ENCODE data around the gene ASMTL. TPM values are rescaled to one million over a fixed set of nuclear protein-coding genes. Genes with fewer than 3 reads are reported as not detected.

Gene ASMTL
- total RNA-seq, 6 experiments from 2014 or later = 26.8 to 35.1 (median 32.8) TPM

- peaks cover 56% of the 10 kb centered on the region for H3K36me3 Mint-ChIP-seq (ENCODE audit: low read depth)
- TF ChIP-seq, protein P1, sequence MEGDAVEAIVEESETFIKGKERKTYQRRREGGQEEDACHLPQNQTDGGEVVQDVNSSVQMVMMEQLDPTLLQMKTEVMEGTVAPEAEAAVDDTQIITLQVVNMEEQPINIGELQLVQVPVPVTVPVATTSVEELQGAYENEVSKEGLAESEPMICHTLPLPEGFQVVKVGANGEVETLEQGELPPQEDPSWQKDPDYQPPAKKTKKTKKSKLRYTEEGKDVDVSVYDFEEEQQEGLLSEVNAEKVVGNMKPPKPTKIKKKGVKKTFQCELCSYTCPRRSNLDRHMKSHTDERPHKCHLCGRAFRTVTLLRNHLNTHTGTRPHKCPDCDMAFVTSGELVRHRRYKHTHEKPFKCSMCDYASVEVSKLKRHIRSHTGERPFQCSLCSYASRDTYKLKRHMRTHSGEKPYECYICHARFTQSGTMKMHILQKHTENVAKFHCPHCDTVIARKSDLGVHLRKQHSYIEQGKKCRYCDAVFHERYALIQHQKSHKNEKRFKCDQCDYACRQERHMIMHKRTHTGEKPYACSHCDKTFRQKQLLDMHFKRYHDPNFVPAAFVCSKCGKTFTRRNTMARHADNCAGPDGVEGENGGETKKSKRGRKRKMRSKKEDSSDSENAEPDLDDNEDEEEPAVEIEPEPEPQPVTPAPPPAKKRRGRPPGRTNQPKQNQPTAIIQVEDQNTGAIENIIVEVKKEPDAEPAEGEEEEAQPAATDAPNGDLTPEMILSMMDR (IDR thresholded peaks at IDR 0.05) = no peak
- no peak overlapping the region for H3K27ac Mint-ChIP-seq
- no peaks in the 10 kb centered on the region for H3K4me1 Mint-ChIP-seq (ENCODE audit: low read depth)
- H3K27me3 Mint-ChIP-seq (ENCODE audit: insufficient read depth) = peaks cover 7% of the 10 kb centered on the region
- H3K4me3 Mint-ChIP-seq = no peak overlapping the region
- H3K9me3 Mint-ChIP-seq = peaks cover 38% of the 10 kb centered on the region
- DNase-seq = no peak
Observed at GRCh38 chrX:1425381-1425780, 27.3 kb downstream of the ASMTL start.

- Mint-ChIP-seq H3K27ac (no peak overlapping the region), H3K36me3 (ENCODE audit: low read depth) (peaks cover 63% of the 10 kb centered on the region), H3K27me3 (ENCODE audit: insufficient read depth) (peaks cover 11% of the 10 kb centered on the region), H3K9me3 (peaks cover 46% of the 10 kb centered on the region), H3K4me3 (no peak overlapping the region), H3K4me1 (ENCODE audit: low read depth) (no peaks in the 10 kb centered on the region)
- DNase-seq = no peak
- TF ChIP-seq, protein P1 (IDR thresholded peaks at IDR 0.05) = no peak
Observed at GRCh38 chrX:1424147-1424851, 28.4 kb downstream of the ASMTL start.

GRCh38 chrX:1423215-1423614, 29.5 kb downstream of the ASMTL start:
- Mint-ChIP-seq H3K36me3 (ENCODE audit: low read depth) (peaks cover 63% of the 10 kb centered on the region), H3K4me1 (ENCODE audit: low read depth) (no peaks in the 10 kb centered on the region), H3K27me3 (ENCODE audit: insufficient read depth) (peaks cover 11% of the 10 kb centered on the region)

DNA sequence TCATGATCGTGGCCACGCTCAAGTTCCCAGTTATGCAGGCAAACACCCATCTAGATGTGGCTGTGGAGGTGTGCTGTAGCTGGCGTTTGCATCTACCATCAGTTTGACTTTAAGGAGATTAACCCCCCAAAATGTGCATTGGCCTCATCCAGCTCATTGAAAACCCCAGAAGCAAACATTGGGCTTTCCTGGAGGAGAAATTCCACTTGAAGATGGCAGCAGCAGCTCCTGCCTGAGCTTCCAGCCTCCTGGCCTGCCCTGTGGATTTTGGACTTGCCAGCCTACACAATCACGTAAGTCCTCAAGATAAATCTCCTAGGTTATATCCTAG, 30.6 kb downstream of the ASMTL start:
- H3K36me3 Mint-ChIP-seq (ENCODE audit: low read depth) = peaks cover 59% of the 10 kb centered on the region
- H3K27ac Mint-ChIP-seq = no peak overlapping the region
- H3K9me3 Mint-ChIP-seq = peaks cover 46% of the 10 kb centered on the region
- TF ChIP-seq, protein P1 (IDR thresholded peaks at IDR 0.05) = no peak
- H3K27me3 Mint-ChIP-seq (ENCODE audit: insufficient read depth) = peaks cover 11% of the 10 kb centered on the region
- DNase-seq = no peak
- H3K4me3 Mint-ChIP-seq = no peak overlapping the region
- no peaks in the 10 kb centered on the region for H3K4me1 Mint-ChIP-seq (ENCODE audit: low read depth)

More at GRCh38 chrX:1423215-1423614, 29.5 kb downstream of the ASMTL start:
- Mint-ChIP-seq H3K4me3 (no peak overlapping the region), H3K27ac (no peak overlapping the region), H3K9me3 (peaks cover 46% of the 10 kb centered on the region)
- TF ChIP-seq, protein P1 (IDR thresholded peaks at IDR 0.05) = no peak
- no peak for DNase-seq

- TF ChIP-seq, protein P1 (IDR thresholded peaks at IDR 0.05) = no peak
- Mint-ChIP-seq H3K9me3 (peaks cover 46% of the 10 kb centered on the region), H3K36me3 (ENCODE audit: low read depth) (peaks cover 54% of the 10 kb centered on the region), H3K27me3 (ENCODE audit: insufficient read depth) (peaks cover 11% of the 10 kb centered on the region), H3K27ac (no peak overlapping the region), H3K4me3 (no peak overlapping the region), H3K4me1 (ENCODE audit: low read depth) (no peaks in the 10 kb centered on the region)
- DNase-seq = no peak
Observed at GRCh38 chrX:1421433-1422134, 31.1 kb downstream of the ASMTL start.

Data from HFFc6 (cell line).